ENCODE data around the gene RPS5.
A peak's percentile ranks its signal among the peaks of the same experiment; 100 is the strongest.
"Not testable (repeated sequence)": the region's sequence is repeated elsewhere in the genome, so short reads cannot be mapped to it uniquely, and the experiment has no call there.

The RPS5 gene

DNA sequence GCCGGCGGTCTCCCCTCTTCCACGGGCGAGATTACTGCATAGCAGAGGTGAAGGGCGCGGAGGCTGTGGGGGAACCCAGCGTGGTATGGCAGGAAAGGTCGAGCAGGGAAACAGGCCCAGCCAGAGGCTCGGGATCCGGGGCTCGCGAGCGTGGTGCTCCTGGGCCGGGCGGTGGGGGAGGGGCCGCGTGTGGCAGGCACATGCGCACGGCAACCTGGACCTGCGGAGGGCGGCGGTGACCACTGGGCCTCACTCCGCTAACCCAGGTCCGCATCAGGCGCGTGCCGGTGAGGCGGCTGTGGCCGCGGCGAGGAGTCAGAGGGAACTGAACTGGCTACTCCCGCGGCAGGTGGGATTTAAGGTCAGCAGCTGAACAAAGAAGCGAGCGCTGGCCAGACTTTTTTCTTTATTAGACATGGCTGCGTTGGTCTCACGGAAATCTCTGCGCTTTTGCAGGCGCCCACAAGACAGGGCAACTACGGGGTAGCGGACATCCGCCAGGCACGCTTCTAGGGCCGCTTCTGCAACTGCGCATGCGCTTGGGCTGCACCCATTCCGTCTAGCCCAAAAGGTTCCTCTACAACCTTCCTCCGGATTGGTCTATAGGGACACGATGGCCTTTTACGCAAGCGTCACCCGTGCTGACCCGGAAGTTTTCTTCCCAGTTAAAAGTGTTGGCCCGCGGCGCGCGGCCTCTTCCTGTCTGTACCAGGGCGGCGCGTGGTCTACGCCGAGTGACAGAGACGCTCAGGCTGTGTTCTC lies at the start of gene RPS5:
Gene RPS5, plus strand, starts transcription at position 694 of the 762 bp plus-strand sequence. CDS start 869 bp downstream, outside the sequence.
- FAIRE-seq, result peak; percentile 86

GRCh38 chr19:58338336-58338735 lies 48.7 kb upstream of the RPS5 start:
- FAIRE-seq, result no peak

DNA sequence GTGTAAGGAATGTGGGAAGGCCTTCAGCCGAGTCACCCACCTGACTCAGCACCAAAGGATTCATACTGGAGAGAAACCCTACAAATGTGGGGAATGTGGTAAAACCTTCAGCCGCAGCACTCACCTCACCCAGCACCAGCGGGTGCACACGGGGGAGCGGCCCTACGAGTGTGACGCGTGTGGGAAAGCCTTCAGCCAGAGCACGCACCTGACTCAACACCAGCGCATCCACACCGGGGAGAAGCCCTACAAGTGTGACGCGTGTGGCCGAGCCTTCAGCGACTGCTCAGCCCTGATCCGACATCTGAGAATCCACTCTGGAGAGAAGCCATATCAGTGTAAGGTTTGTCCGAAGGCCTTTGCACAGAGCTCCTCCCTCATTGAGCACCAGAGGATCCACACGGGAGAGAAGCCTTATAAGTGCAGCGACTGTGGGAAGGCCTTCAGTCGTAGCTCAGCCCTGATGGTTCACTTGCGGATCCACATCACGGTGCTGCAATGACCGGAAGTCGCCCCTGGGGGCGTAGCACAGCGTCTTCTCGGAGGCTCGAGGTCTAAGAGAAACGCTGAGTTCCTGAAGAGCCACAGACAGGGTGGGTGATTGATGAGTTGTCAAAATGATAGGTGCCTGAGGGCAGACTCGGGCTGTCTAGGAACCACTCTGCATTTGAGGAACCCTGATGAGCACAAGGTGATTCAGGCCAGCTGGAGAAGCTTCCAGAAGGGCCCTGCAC lies 48.1 kb upstream of the RPS5 start:
- no peak for FAIRE-seq

GRCh38 chr19:58345558-58345957 lies 41.5 kb upstream of the RPS5 start:
- FAIRE-seq, result no peak

DNA sequence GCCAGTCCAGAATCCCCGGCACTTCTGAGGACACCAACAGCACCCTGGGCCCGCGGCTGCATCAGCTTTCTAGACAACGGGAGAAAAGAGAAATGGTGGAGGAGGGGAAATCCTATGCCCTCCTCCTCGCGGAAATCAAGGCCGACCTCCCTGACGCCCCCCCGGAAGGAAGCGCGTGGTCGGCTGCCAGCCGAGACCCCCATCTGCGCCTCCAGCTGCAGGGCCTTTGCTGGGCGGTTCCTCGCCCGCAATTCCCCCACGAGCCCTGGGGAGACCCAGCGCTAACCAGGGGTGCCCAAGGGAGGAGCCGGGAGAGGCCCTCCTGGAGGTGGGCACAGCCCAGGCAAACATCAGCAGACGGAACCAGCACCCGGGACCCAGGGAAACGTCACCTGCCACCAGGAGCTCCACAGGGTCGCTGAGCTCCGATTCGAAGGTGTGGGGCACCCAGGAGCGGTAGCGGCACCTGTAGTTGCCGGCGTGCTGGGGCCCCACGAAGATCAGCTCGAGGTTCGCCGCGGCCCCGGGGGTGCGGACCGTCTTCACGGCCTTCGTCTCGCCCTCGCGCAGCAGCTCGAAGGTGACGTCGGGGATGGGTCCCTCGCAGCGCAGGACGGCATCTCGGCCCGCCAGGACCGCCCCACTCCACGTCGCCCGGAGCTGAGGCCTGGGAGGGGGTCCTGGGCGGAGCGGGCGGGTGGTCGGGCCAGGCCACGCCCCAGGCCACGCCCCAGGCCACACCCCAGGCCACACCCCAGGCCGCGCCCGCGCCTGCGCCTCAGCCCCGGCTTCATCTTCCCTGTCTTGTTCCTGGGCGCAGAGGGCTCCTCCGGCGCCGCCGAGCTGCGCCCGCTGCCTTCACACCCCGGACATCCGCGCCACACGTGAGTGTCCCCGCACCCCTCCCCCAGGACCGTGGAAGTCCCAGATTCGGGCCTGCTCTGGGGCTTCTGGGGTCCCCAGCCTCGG lies 39.8 kb upstream of the RPS5 start:
- FAIRE-seq, result no peak

GRCh38 chr19:58348080-58348479 lies 39.0 kb upstream of the RPS5 start:
- not testable (repeated sequence) for FAIRE-seq

DNA sequence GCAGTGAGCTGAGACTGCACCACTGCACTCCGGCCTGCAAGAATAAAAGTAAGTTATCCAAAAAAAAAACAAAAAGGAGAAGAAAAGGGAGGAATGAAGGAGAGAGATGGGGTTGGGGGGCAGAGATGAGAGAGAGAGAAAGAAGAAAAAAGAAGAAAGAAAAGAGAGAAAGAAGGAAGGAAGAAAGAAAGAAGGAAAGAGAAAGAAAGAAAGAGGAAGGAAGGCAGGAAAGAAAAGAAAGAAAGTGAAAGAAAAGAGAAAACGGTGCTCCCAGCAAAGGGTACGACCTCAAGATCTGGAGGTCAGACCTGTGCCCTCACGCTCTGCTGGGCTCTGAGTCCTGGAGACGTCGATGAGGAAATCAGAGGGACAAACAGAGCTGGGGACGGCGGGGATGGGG lies 37.5 kb upstream of the RPS5 start:
- FAIRE-seq, result no peak

- no peak for FAIRE-seq
Measured at GRCh38 chr19:58350001-58350861, 36.8 kb upstream of the RPS5 start.

GRCh38 chr19:58350871-58351557 lies 36.1 kb upstream of the RPS5 start:
- no peak for FAIRE-seq

DNA sequence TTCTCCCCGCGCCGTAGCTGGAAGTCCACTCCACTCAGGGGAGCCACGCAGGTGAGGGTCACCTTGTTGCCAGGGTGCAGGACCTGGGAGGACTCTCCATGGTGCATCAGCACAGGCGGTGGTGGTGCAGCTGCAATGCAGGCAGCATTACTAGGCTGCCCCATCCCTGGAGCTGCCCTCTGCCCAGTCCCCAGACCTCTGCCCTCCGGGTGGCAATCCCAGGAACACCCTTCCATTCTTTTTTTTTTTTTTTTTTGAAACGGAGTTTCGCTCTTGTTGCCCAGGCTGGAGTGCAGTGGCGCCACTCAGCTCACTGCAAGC lies 35.6 kb upstream of the RPS5 start:
- FAIRE-seq, result no peak

DNA sequence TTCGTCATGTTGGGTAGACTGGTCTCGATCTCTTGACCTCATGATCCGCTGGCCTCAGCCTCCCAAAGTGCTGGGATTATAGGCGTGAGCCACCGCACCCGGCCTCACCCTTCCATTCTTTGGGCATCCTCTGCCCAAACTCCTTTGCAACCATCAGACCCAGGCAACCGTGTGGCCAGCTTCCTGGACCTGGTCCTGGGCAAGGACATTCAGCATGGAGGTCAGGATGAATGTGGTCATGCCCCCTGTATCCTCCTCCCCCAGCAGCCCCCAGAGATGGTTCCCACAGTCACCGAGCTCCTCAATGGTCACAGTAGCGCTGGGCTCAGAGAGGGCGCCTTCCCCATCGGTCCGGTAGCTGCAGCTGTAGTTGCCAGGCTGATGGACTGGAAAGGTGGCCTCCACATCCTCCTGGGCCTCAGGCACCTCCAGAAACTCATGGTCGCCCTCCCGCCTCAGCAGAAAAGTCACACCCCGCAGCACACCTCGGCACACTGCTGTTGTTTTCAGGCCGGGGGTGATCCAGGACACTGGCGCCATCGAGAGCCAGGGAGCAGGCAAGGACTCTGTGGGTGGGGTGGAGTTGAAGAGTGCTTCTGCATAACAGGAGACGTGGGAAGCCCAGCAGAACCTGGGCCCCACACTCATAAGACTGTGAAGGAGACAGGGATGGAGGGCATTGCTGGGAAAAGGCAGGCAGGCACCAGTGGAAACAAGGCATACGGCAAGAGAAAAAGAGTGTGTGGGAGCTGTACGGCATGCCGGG lies 34.9 kb upstream of the RPS5 start:
- FAIRE-seq, result no peak

DNA sequence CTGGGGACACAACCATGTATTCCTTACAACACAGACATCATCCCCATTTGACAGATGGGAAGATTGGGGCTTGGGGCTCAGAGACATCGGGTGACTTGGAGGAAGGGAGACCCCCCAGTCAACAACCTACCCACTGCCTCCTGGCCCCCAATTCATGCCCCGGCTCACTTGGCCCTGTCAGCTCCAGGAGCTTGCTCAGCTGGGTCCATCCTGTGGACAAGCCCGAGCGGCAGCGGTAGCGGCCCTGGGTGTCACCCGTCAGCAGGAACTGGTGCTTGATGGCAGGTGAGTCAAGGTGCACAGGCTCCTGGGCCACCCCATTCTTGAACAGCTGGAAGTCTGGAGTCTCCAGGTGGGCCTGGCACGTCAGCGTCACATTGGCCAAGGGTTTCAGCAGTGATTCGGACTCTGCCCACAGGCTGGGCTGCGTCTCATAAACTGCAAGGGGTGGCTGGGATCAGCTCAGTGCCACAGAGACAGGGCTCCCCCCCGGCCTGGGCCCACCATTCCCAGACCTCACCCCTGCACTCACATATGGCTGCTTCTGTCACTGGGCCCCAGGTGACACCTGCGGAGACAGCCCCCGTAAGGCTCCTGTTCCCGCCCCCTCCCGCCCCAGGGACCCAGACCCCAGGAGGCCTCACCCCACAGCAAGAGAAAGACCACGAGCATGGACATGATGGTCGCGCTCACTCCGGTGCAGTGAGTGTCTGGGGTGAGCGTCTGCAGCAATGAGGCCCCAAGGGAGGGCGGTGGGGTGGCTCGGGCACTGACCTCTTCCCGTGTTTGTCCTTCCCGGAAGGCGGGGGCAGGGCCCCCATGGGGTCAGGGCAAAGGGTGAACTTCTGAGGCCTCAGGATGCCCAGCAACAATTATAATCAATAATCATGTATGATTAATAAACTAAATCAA lies 34.1 kb upstream of the RPS5 start, which contains the start of gene A1BG:
Gene A1BG, minus strand, starts transcription at position 733 of the 912 bp plus-strand sequence. Its CDS starts 55 bp downstream, at position 678.
- FAIRE-seq, result no peak

- no peak for FAIRE-seq
Measured at GRCh38 chr19:58353717-58354477, 33.2 kb upstream of the RPS5 start.

GRCh38 chr19:58354478-58355030 lies 32.5 kb upstream of the RPS5 start:
- no peak for FAIRE-seq

GRCh38 chr19:58355215-58355796 lies 31.8 kb upstream of the RPS5 start:
- no peak for FAIRE-seq

GRCh38 chr19:58355908-58356765 lies 30.9 kb upstream of the RPS5 start:
- no peak for FAIRE-seq
